Endothelial cell of umbilical vein (primary cell): Measurements from ENCODE around the gene MS4A10. TPM values are rescaled to one million over a fixed set of nuclear protein-coding genes. Genes with fewer than 3 reads are reported as not detected.

Experiments
- BruUV-seq: library from RNA; stranded (reverse); fragments of 400-500 nt; replicated peaks from 2 replicates; lab custom pipeline; 2021; lab: Mats Ljungman, UMichigan
- CTCF ChIA-PET: fragments of 300-600, 350-600 bp; sonication (Branson Sonifier 250); formaldehyde crosslinking; loops from one replicate; lab custom pipeline; 2021; ENCODE audit warnings: antibody characterized with exemption, inconsistent platforms; lab: Charles Lee
- POLR2A ChIA-PET: fragments of 300-600, 350-600 bp; sonication (Branson Sonifier 250); formaldehyde crosslinking; loops from one replicate; lab custom pipeline; 2021; ENCODE audit warnings: antibody characterized with exemption, inconsistent platforms; lab: Charles Lee
- DNase-seq: peaks from one replicate; pipeline ENCODE4 v3.0.0-alpha.2; 2011; ENCODE audit warnings: low read depth, low spot score
- FAIRE-seq: peaks from 2 replicates; lab custom pipeline; 2011; peaks lifted over from hg19 to GRCh38; lab: Jason Lieb, UNC
- H2AFZ ChIP-seq: 2 replicates; pipeline ENCODE4 v1.6.0; 2012; ENCODE audit warnings: low read depth, low read length, control low read depth, inconsistent platforms
- H3K27ac ChIP-seq: 2 replicates; pipeline ENCODE4 v1.5.1; 2011; ENCODE audit warnings: low read depth, mild to moderate bottlenecking, control low read depth, low read length, moderate library complexity; ENCODE audit not compliant: insufficient read depth
- H3K27me3 ChIP-seq, 2 experiments: 2 replicates each; pipeline versions ENCODE4 v1.6.0 to v1.6.1; 2011; ENCODE audit warnings: low read length in 2 of 2, mixed read lengths in 1 of 2; ENCODE audit not compliant: control insufficient read depth in 2 of 2, insufficient read depth in 2 of 2
- H3K36me3 ChIP-seq, 2 experiments: 2 replicates in 1 of 2; 3 replicates in 1 of 2; pipeline ENCODE4 v1.5.1; 2011; ENCODE audit warnings: low read length in 2 of 2, mild to moderate bottlenecking in 1 of 2, moderate library complexity in 1 of 2; ENCODE audit not compliant: control insufficient read depth in 2 of 2, insufficient read depth in 2 of 2; ENCODE audit errors: extremely low read depth in 1 of 2
- H3K4me1 ChIP-seq: 3 replicates; pipeline ENCODE4 v1.5.1; 2011; ENCODE audit warnings: mild to moderate bottlenecking, low read length; ENCODE audit not compliant: control insufficient read depth, insufficient read depth; ENCODE audit errors: extremely low read depth
- H3K4me2 ChIP-seq: 2 replicates; pipeline ENCODE4 v1.6.1; 2011; ENCODE audit warnings: low read length, control low read depth, mixed read lengths; ENCODE audit not compliant: insufficient read depth
- H3K4me3 ChIP-seq, 3 experiments: fragments of 200-600 bp in 1 of 3; sonication (generic), shearing (Covaris generic) in 1 of 3; replicated peaks in 1 of 3; 2 replicates each; pipeline ENCODE4 v1.5.1; 2011 to 2016; ENCODE audit warnings: control low read depth in 3 of 3, low read length in 3 of 3, mild to moderate bottlenecking in 2 of 3, inconsistent platforms in 1 of 3, low read depth in 1 of 3, moderate library complexity in 1 of 3; ENCODE audit not compliant: insufficient read depth in 1 of 3
- H3K79me2 ChIP-seq: 2 replicates; pipeline ENCODE4 v1.6.0; 2012; ENCODE audit warnings: low read length, inconsistent platforms; ENCODE audit not compliant: control insufficient read depth, insufficient read depth
- H3K9ac ChIP-seq: replicated peaks from 2 replicates; pipeline ENCODE3; 2011; ENCODE audit warnings: low read length, control low read depth; ENCODE audit not compliant: insufficient read depth; ENCODE audit errors: extremely low read depth
- H3K9me1 ChIP-seq: replicated peaks from 3 replicates; pipeline ENCODE4 v1.6.0; 2011; ENCODE audit warnings: mild to moderate bottlenecking, low read length; ENCODE audit not compliant: control insufficient read depth, insufficient read depth; ENCODE audit errors: extremely low read depth
- H3K9me3 ChIP-seq: replicated peaks from 2 replicates; pipeline ENCODE4 v1.5.1; 2012; ENCODE audit warnings: low read length, inconsistent platforms; ENCODE audit not compliant: control insufficient read depth, insufficient read depth
- H4K20me1 ChIP-seq: replicated peaks from 2 replicates; pipeline ENCODE3; 2011; ENCODE audit warnings: mild to moderate bottlenecking, low read length; ENCODE audit not compliant: control insufficient read depth, insufficient read depth; ENCODE audit errors: extremely low read depth
- CTCF ChIP-seq, 2 donors: IDR thresholded peaks; 1 replicate in 1 of 2; 2 replicates in 1 of 2; pipeline ENCODE4 v1.5.1; 2011; ENCODE audit warnings: low read length in 2 of 2, mild to moderate bottlenecking in 2 of 2, moderate library complexity in 2 of 2, control low read depth in 1 of 2, inconsistent platforms in 1 of 2, low read depth in 1 of 2; ENCODE audit not compliant: insufficient read depth in 1 of 2; ENCODE audit errors: extremely low read depth in 1 of 2
- EZH2 ChIP-seq: IDR thresholded peaks from 2 replicates; pipeline ENCODE4 v1.6.1; 2012; ENCODE audit warnings: borderline replicate concordance, low read depth, mild to moderate bottlenecking, moderate library complexity, low read length, inconsistent platforms; ENCODE audit not compliant: severe bottlenecking
- FOS ChIP-seq: IDR thresholded peaks from 2 replicates; pipeline ENCODE4 v1.6.1; 2011; ENCODE audit warnings: mild to moderate bottlenecking, low read length, moderate library complexity, borderline replicate concordance; ENCODE audit not compliant: insufficient read depth
- GATA2 ChIP-seq: IDR thresholded peaks from 2 replicates; pipeline ENCODE4 v1.7.0; 2011; ENCODE audit warnings: low read depth, mild to moderate bottlenecking, moderate library complexity, mixed read lengths, low read length; ENCODE audit not compliant: insufficient read length, insufficient read depth
- JUN ChIP-seq: IDR thresholded peaks from 2 replicates; pipeline ENCODE4 v1.6.1; 2011; ENCODE audit warnings: borderline replicate concordance, low read depth; ENCODE audit not compliant: insufficient read length, insufficient read depth
- MYC ChIP-seq: IDR thresholded peaks from one replicate; pipeline ENCODE4 v1.6.1; 2011; ENCODE audit warnings: mild to moderate bottlenecking, low read depth, low read length
- POLR2A ChIP-seq: IDR thresholded peaks from 2 replicates; pipeline ENCODE4 v1.6.1; 2012; ENCODE audit warnings: low read depth, mild to moderate bottlenecking, control low read depth, low read length
- POLR2AphosphoS5 ChIP-seq: IDR thresholded peaks from 2 replicates; pipeline ENCODE4 v1.6.1; 2012; ENCODE audit warnings: low read depth, mild to moderate bottlenecking, control low read depth, low read length, moderate library complexity; ENCODE audit not compliant: insufficient read depth
- dilution Hi-C: fragments of 300-500 bp; cut with MboI; formaldehyde crosslinking; loops from one replicate; pipeline ENCODE4 v1.15.0; 2019; ENCODE audit warnings: low sequenced_read_pairs; ENCODE audit not compliant: extremely low pct_ligation_motif_present
- intact Hi-C: fragments of 100-400 bp; cut with micrococcal nuclease; formaldehyde crosslinking; loops from one replicate; pipeline ENCODE4 v1.10.0; 2022
- polyA plus RNA-seq, 4 experiments: library from polyadenylated mRNA; depleted of rRNA in 3 of 4; stranded (reverse) in 3 of 4; unstranded in 1 of 4; fragments of >200 nt; gene quantifications; 2 replicates each; pipeline versions ENCODE4 v1.2.1 to v1.2.3, GENCODE V29; 2011 to 2012; ENCODE audit warnings: missing spikeins in 1 of 4
- total RNA-seq: library from RNA; stranded (reverse); gene quantifications from 2 replicates; pipeline ENCODE4 v1.2.3, GENCODE V29; 2021
- TF ChIP-seq, protein P1 (sequence below): IDR thresholded peaks from 2 replicates; pipeline ENCODE4 v1.6.1; 2011; ENCODE audit not compliant: insufficient read depth, insufficient read length

The MS4A10 gene
- total and polyA plus RNA-seq, 2 donors (not counting 3 experiments of a cell fraction or from before 2014, with no cell fraction given): not detected

GRCh38 chr11:60792521-60792920, 7.4 kb downstream of the MS4A10 start:
- CTCF ChIA-PET: interaction anchor here (2.6 kb wide), 1 partner anchor 107 kb away, joined by 9 read pairs; no protein-coding TSS in a partner anchor
- DNase-seq: no peak
- POLR2A ChIA-PET: no interaction called here
- Histone ChIP-seq H3K4me3 (no peak overlapping the region), H3K27me3 (peaks cover under 1 to 7% of the 10 kb centered on the region in 2 experiments), H3K79me2 (no peaks in the 10 kb centered on the region), H3K4me1 (peaks cover 14% of the 10 kb centered on the region), H3K9me3 (no peaks in the 10 kb centered on the region), H2AFZ (no peak overlapping the region), H3K4me2 (no peak overlapping the region), H3K9me1 (no peaks in the 10 kb centered on the region), H3K9ac (no peak overlapping the region), H4K20me1 (no peaks in the 10 kb centered on the region), H3K27ac (no peak overlapping the region), H3K36me3 (no peaks in the 10 kb centered on the region)
- TF ChIP-seq POLR2AphosphoS5 (no peak), FOS (no peak), POLR2A (no peak), JUN (no peak), EZH2 (no peak), MYC (no peak), GATA2 (no peak), CTCF (IDR thresholded peaks at IDR 0.05; ENCODE audit: extremely low read depth in 1 of 2, insufficient read depth in 1 of 2, low read depth in 1 of 2, low read length in 2 of 2) (no peak)
- TF ChIP-seq, protein P1, sequence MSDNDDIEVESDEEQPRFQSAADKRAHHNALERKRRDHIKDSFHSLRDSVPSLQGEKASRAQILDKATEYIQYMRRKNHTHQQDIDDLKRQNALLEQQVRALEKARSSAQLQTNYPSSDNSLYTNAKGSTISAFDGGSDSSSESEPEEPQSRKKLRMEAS: no peak
- no peak for FAIRE-seq
- intact Hi-C loops (no loop called here), dilution Hi-C loops (no loop called here)
- BruUV-seq: no TSS peak
